Calu3 (cell line): ENCODE measurements around the gene TAGAP. TPM values are rescaled to one million over a fixed set of nuclear protein-coding genes. Genes with fewer than 3 reads are reported as not detected.
"Not testable (repeated sequence)": the region's sequence is repeated elsewhere in the genome, so short reads cannot be mapped to it uniquely, and the experiment has no call there.

Source experiments
- BruUV-seq: library from RNA; stranded (reverse); fragments of 400-500 nt; replicated peaks from 2 replicates; lab custom pipeline; 2021; lab: Mats Ljungman, UMichigan
- CTCF ChIA-PET: fragments of 300-600 bp; sonication (Branson Sonifier 250); formaldehyde crosslinking; loops from one replicate; lab custom pipeline; 2022; ENCODE audit warnings: antibody characterized with exemption; lab: Charles Lee
- DNase-seq: peaks from one replicate; pipeline ENCODE4 v3.0.0; 2022
- H3K27ac Mint-ChIP-seq: one replicate; pipeline ENCODE4 v1.8.0; 2022; ENCODE audit warnings: mixed read lengths; ENCODE audit not compliant: unreplicated experiment
- H3K27me3 Mint-ChIP-seq: one replicate; pipeline ENCODE4 v1.8.0; 2022; ENCODE audit warnings: mixed read lengths; ENCODE audit not compliant: unreplicated experiment
- H3K36me3 Mint-ChIP-seq: one replicate; pipeline ENCODE4 v1.8.0; 2022; ENCODE audit warnings: mild to moderate bottlenecking, moderate library complexity, mixed read lengths; ENCODE audit not compliant: insufficient read depth, unreplicated experiment
- H3K4me1 Mint-ChIP-seq: one replicate; pipeline ENCODE4 v1.8.0; 2022; ENCODE audit warnings: mild to moderate bottlenecking, low read depth, mixed read lengths; ENCODE audit not compliant: unreplicated experiment
- H3K4me3 Mint-ChIP-seq: one replicate; pipeline ENCODE4 v1.8.0; 2022; ENCODE audit warnings: mild to moderate bottlenecking, low read depth, moderate library complexity, mixed read lengths; ENCODE audit not compliant: unreplicated experiment
- H3K9me3 Mint-ChIP-seq: one replicate; pipeline ENCODE4 v1.8.0; 2022; ENCODE audit warnings: low read depth, mixed read lengths; ENCODE audit not compliant: unreplicated experiment
- CTCF ChIP-seq: fragments of 200-600 bp; IDR thresholded peaks from one replicate; pipeline ENCODE4 v1.8.0; 2022; ENCODE audit warnings: antibody characterized with exemption; ENCODE audit not compliant: unreplicated experiment
- intact Hi-C: fragments of 100-400 bp; cut with micrococcal nuclease; formaldehyde crosslinking; loops from one replicate; pipeline ENCODE4 v1.10.0; 2022; ENCODE audit not compliant: unreplicated experiment
- total RNA-seq: library from RNA; stranded (reverse); gene quantifications from 2 replicates; pipeline ENCODE4 v1.2.3, GENCODE V29; 2022

Gene TAGAP
- total RNA-seq, 1 experiment from 2014 or later, result 0.17 TPM

- Mint-ChIP-seq H3K9me3 (no peaks in the 10 kb centered on the region), H3K36me3 (no peaks in the 10 kb centered on the region), H3K27me3 (no peaks in the 10 kb centered on the region), H3K27ac (no peak overlapping the region), H3K4me1 (no peaks in the 10 kb centered on the region), H3K4me3 (no peak overlapping the region)
- no peak for DNase-seq
- BruUV-seq, result no TSS peak
- CTCF ChIA-PET, result no interaction called here
- intact Hi-C loops, result no loop called here
- TF ChIP-seq CTCF, result no peak
These were observed 30.4 kb downstream of the TAGAP start for GRCh38 chr6:159014406-159014805.

GRCh38 chr6:159013229-159013628 lies 31.6 kb downstream of the TAGAP start:
- no peaks in the 10 kb centered on the region for H3K36me3 Mint-ChIP-seq
- intact Hi-C loops, result no loop called here
- no peaks in the 10 kb centered on the region for H3K27me3 Mint-ChIP-seq
- BruUV-seq, result no TSS peak
- no peak for TF ChIP-seq CTCF
- H3K9me3 Mint-ChIP-seq, result no peaks in the 10 kb centered on the region
- CTCF ChIA-PET, result no interaction called here
- no peak overlapping the region for H3K27ac Mint-ChIP-seq
- H3K4me3 Mint-ChIP-seq, result no peak overlapping the region
- DNase-seq, result no peak
- H3K4me1 Mint-ChIP-seq, result no peaks in the 10 kb centered on the region

- no peak for TF ChIP-seq CTCF
These were observed 32.6 kb downstream of the TAGAP start for GRCh38 chr6:159012201-159012600.

GRCh38 chr6:159010037-159010612 lies 34.7 kb downstream of the TAGAP start:
- DNase-seq, BruUV-seq, H3K4me3 Mint-ChIP-seq, H3K4me1 Mint-ChIP-seq, H3K27me3 Mint-ChIP-seq, H3K36me3 Mint-ChIP-seq, H3K9me3 Mint-ChIP-seq, intact Hi-C loops, H3K27ac Mint-ChIP-seq, CTCF ChIA-PET: not testable (repeated sequence)

More at GRCh38 chr6:159012201-159012600, 32.6 kb downstream of the TAGAP start:
- no TSS peak for BruUV-seq
- no peaks in the 10 kb centered on the region for H3K27me3 Mint-ChIP-seq
- intact Hi-C loops, result no loop called here
- H3K9me3 Mint-ChIP-seq, result no peaks in the 10 kb centered on the region
- CTCF ChIA-PET, result no interaction called here
- no peaks in the 10 kb centered on the region for H3K4me1 Mint-ChIP-seq
- DNase-seq, result no peak
- no peak overlapping the region for H3K27ac Mint-ChIP-seq
- no peaks in the 10 kb centered on the region for H3K36me3 Mint-ChIP-seq
- H3K4me3 Mint-ChIP-seq, result no peak overlapping the region

- H3K27ac Mint-ChIP-seq, result no peak overlapping the region
- no peak overlapping the region for H3K4me3 Mint-ChIP-seq
- CTCF ChIA-PET, result interaction anchor here (0.6 to 2.5 kb wide), 7 partner anchors 9 to 126 kb away, joined by 3 to 45 read pairs (median 6); partner anchors contain the start of genes RSPH3 and TAGAP
- no peak for DNase-seq
- no peaks in the 10 kb centered on the region for H3K36me3 Mint-ChIP-seq
- H3K27me3 Mint-ChIP-seq, result no peaks in the 10 kb centered on the region
- BruUV-seq, result no TSS peak
- intact Hi-C loops, result loop anchor here (1.0 kb wide), 2 partner anchors 96 to 126 kb away; no protein-coding TSS in a partner anchor
- no peak for TF ChIP-seq CTCF
- H3K9me3 Mint-ChIP-seq, result no peaks in the 10 kb centered on the region
- no peaks in the 10 kb centered on the region for H3K4me1 Mint-ChIP-seq
These were observed 36.0 kb downstream of the TAGAP start for GRCh38 chr6:159008656-159009288.
